PC-3 (cell line): ENCODE measurements around the gene PRTFDC1. TPM values are rescaled to one million over a fixed set of nuclear protein-coding genes. Genes with fewer than 3 reads are reported as not detected.

ENCODE experiments used
- ATAC-seq: fragments of 200-7000 bp; cut with Tn5 transposase; 2 replicates; pipeline ENCODE4 v1.9.1; 2020; ENCODE audit warnings: mild to moderate bottlenecking, moderate library complexity
- BruUV-seq: library from RNA; stranded (reverse); fragments of 400-500 nt; replicated peaks from 2 replicates; lab custom pipeline; 2021; lab: Mats Ljungman, UMichigan
- CTCF ChIA-PET: fragments of 300-600 bp; sonication (Branson Sonifier 250); formaldehyde crosslinking; loops from one replicate; lab custom pipeline; 2022; ENCODE audit warnings: antibody characterized with exemption; lab: Charles Lee
- POLR2A ChIA-PET: fragments of 300-600 bp; sonication (Branson Sonifier 250); formaldehyde crosslinking; loops from one replicate; lab custom pipeline; 2022; ENCODE audit warnings: antibody characterized with exemption; ENCODE audit not compliant: unreplicated experiment; lab: Charles Lee
- DNase-seq: peaks from one replicate; pipeline ENCODE4 v3.0.0-alpha.2; 2015
- H2AFZ ChIP-seq: fragments of 300-600 bp; sonication (generic); 2 replicates; pipeline ENCODE4 v1.6.0; 2016; ENCODE audit warnings: antibody characterized with exemption, low read length
- H3F3A ChIP-seq: fragments of 300-600 bp; sonication (generic); one replicate; pipeline ENCODE4 v1.6.0; 2017; ENCODE audit warnings: antibody characterized with exemption, low read length, control low read depth, mild to moderate bottlenecking; ENCODE audit not compliant: unreplicated experiment
- H3K27ac ChIP-seq: fragments of 300-600 bp; sonication (generic); 2 replicates; pipeline ENCODE4 v1.5.1; 2016; ENCODE audit warnings: mild to moderate bottlenecking, low read length
- H3K27me3 ChIP-seq: fragments of 300-600 bp; sonication (generic); 2 replicates; pipeline ENCODE4 v1.6.1; 2016; ENCODE audit warnings: low read length, mixed read lengths
- H3K36me3 ChIP-seq: fragments of 300-600 bp; sonication (generic); 2 replicates; pipeline ENCODE4 v1.6.1; 2016; ENCODE audit warnings: low read depth, mixed run types, low read length, mixed read lengths
- H3K4me1 ChIP-seq: fragments of 300-600 bp; sonication (generic); 2 replicates; pipeline ENCODE4 v1.5.1; 2016; ENCODE audit warnings: low read length; ENCODE audit not compliant: insufficient read depth
- H3K4me2 ChIP-seq: fragments of 300-600 bp; sonication (generic); 2 replicates; pipeline ENCODE4 v1.6.0; 2016; ENCODE audit warnings: low read length
- H3K4me3 ChIP-seq: fragments of 300-600 bp; sonication (generic); 2 replicates; pipeline ENCODE4 v1.5.1; 2016; ENCODE audit warnings: mild to moderate bottlenecking, low read length, mixed read lengths
- H3K79me2 ChIP-seq: fragments of 300-600 bp; sonication (generic); 2 replicates; pipeline ENCODE4 v1.6.1; 2017; ENCODE audit warnings: low read length, mixed read lengths
- H3K9ac ChIP-seq: fragments of 300-600 bp; sonication (generic); 2 replicates; pipeline ENCODE4 v1.6.0; 2016; ENCODE audit warnings: mild to moderate bottlenecking, low read length
- H3K9me2 ChIP-seq: fragments of 300-600 bp; sonication (generic); replicated peaks from 2 replicates; pipeline ENCODE4 v1.6.1; 2016; ENCODE audit warnings: mixed run types, low read length, mixed read lengths
- H3K9me3 ChIP-seq: fragments of 300-600 bp; sonication (generic); 2 replicates; pipeline ENCODE4 v1.6.1; 2016; ENCODE audit warnings: low read length, mixed read lengths
- H4K20me1 ChIP-seq: fragments of 300-600 bp; sonication (generic); 2 replicates; pipeline ENCODE4 v1.6.1; 2016; ENCODE audit warnings: low read length, mixed read lengths
- CTCF ChIP-seq: fragments of 300-600 bp; sonication (generic); conservative IDR thresholded peaks from 2 replicates; pipeline ENCODE4 v1.5.1; 2017; ENCODE audit warnings: antibody characterized with exemption, low read depth, mild to moderate bottlenecking, low read length
- EZH2 ChIP-seq: fragments of 300-600 bp; sonication (generic); IDR thresholded peaks from one replicate; pipeline ENCODE4 v1.6.1; 2017; ENCODE audit warnings: antibody characterized with exemption, mild to moderate bottlenecking, low read length; ENCODE audit not compliant: unreplicated experiment
- EZH2phosphoT487 ChIP-seq: fragments of 300-600 bp; sonication (generic); IDR thresholded peaks from 2 replicates; pipeline ENCODE4 v1.6.1; 2018; ENCODE audit warnings: mild to moderate bottlenecking, antibody characterized with exemption, low read length, borderline replicate concordance
- intact Hi-C: fragments of 100-400 bp; cut with micrococcal nuclease; formaldehyde crosslinking; loops from 2 replicates; pipeline ENCODE4 v1.9.0; 2023
- total RNA-seq: library from RNA; depleted of rRNA; stranded (reverse); fragments of >200 nt; gene quantifications from 2 replicates; pipeline ENCODE4 v1.2.3, GENCODE V29; 2014

Gene PRTFDC1
- total RNA-seq, 1 experiment from 2014 or later = 10.2 TPM

- no peak overlapping the region for H2AFZ ChIP-seq
- no peak for ATAC-seq
- TF ChIP-seq CTCF = no peak
- TF ChIP-seq EZH2 = no peak
- no peak for TF ChIP-seq EZH2phosphoT487
- ChIA-PET CTCF (interaction anchor here (0.7 kb wide), 1 partner anchor 50 kb away, joined by 7 read pairs; no protein-coding TSS in a partner anchor), POLR2A (interaction anchor here (0.6 kb wide), 1 partner anchor 45 kb away, joined by 3 read pairs; no protein-coding TSS in a partner anchor)
- no peak overlapping the region for H3K9ac ChIP-seq
- no peaks in the 10 kb centered on the region for H3K9me3 ChIP-seq
- H3K4me2 ChIP-seq = no peak overlapping the region
- H3K27ac ChIP-seq = no peak overlapping the region
- no peak overlapping the region for H3K4me3 ChIP-seq
- BruUV-seq = no TSS peak
- H3F3A ChIP-seq = no peaks in the 10 kb centered on the region
- H3K9me2 ChIP-seq = no peaks in the 10 kb centered on the region
- H3K79me2 ChIP-seq = no peaks in the 10 kb centered on the region
- peaks cover 41% of the 10 kb centered on the region for H3K4me1 ChIP-seq
- H3K36me3 ChIP-seq = no peaks in the 10 kb centered on the region
- H3K27me3 ChIP-seq = no peaks in the 10 kb centered on the region
- DNase-seq = no peak
- no peaks in the 10 kb centered on the region for H4K20me1 ChIP-seq
- intact Hi-C loops = loop anchor here (5.0 kb wide), 1 partner anchor 68 kb away; no protein-coding TSS in a partner anchor
Observed at GRCh38 chr10:24894728-24895127, 57.7 kb downstream of the PRTFDC1 start.

GRCh38 chr10:24894309-24894708 is 58.1 kb downstream of the PRTFDC1 start:
- intact Hi-C loops = loop anchor here (5.0 kb wide), 1 partner anchor 68 kb away; no protein-coding TSS in a partner anchor
- Histone ChIP-seq H3K4me2 (no peak overlapping the region), H3K9me2 (no peaks in the 10 kb centered on the region), H3K4me3 (no peak overlapping the region), H3K9me3 (no peaks in the 10 kb centered on the region), H2AFZ (no peak overlapping the region), H3K27me3 (no peaks in the 10 kb centered on the region), H3K79me2 (no peaks in the 10 kb centered on the region), H3K36me3 (no peaks in the 10 kb centered on the region), H3K4me1 (peaks cover 45% of the 10 kb centered on the region), H3K27ac (no peak overlapping the region), H3F3A (no peaks in the 10 kb centered on the region), H4K20me1 (no peaks in the 10 kb centered on the region), H3K9ac (no peak overlapping the region)
- ATAC-seq (no peak), DNase-seq (no peak)
- ChIA-PET POLR2A (interaction anchor here (0.6 kb wide), 1 partner anchor 45 kb away, joined by 3 read pairs; no protein-coding TSS in a partner anchor), CTCF (interaction anchor here (0.7 kb wide), 1 partner anchor 50 kb away, joined by 7 read pairs; no protein-coding TSS in a partner anchor)
- BruUV-seq = no TSS peak
- TF ChIP-seq EZH2phosphoT487 (no peak), CTCF (no peak), EZH2 (no peak)

GRCh38 chr10:24893127-24893526 is 59.3 kb downstream of the PRTFDC1 start:
- intact Hi-C loops = loop anchor here (5.0 kb wide), 1 partner anchor 69 kb away; no protein-coding TSS in a partner anchor
- Histone ChIP-seq H3K4me2 (no peak overlapping the region), H3K4me3 (no peak overlapping the region), H4K20me1 (no peaks in the 10 kb centered on the region), H3K27me3 (no peaks in the 10 kb centered on the region), H2AFZ (no peak overlapping the region), H3F3A (no peaks in the 10 kb centered on the region), H3K27ac (no peak overlapping the region), H3K9me2 (no peaks in the 10 kb centered on the region), H3K36me3 (no peaks in the 10 kb centered on the region), H3K9me3 (no peaks in the 10 kb centered on the region), H3K79me2 (no peaks in the 10 kb centered on the region), H3K9ac (no peak overlapping the region), H3K4me1 (peaks cover 48% of the 10 kb centered on the region)
- no peak for TF ChIP-seq EZH2
- TF ChIP-seq CTCF = no peak
- no peak for TF ChIP-seq EZH2phosphoT487
- BruUV-seq = no TSS peak
- ATAC-seq = no peak
- ChIA-PET POLR2A (no interaction called here), CTCF (no interaction called here)
- DNase-seq = no peak
